IMR-90 (cell line): Measurements from ENCODE around the gene SH3GL2. TPM values are rescaled to one million over a fixed set of nuclear protein-coding genes. Genes with fewer than 3 reads are reported as not detected.

Experiments
- ATAC-seq: fragments of 200-7000 bp; cut with Tn5 transposase; 2 replicates; pipeline ENCODE4 v1.9.1; 2020; ENCODE audit warnings: low read depth, mild to moderate bottlenecking, moderate library complexity
- BruUV-seq: library from RNA; stranded (reverse); fragments of 400-500 nt; replicated peaks from 2 replicates; lab custom pipeline; 2021; lab: Mats Ljungman, UMichigan
- CTCF ChIA-PET: fragments of 300-600 bp; formaldehyde crosslinking; extraction: SDS; loops from one replicate; lab custom pipeline; 2021; ENCODE audit warnings: antibody characterized with exemption; lab: Yijun Ruan, JAX
- POLR2A ChIA-PET: fragments of 300-600 bp; sonication (Branson Sonifier 250); formaldehyde crosslinking; loops from one replicate; lab custom pipeline; 2022; ENCODE audit warnings: antibody characterized with exemption; ENCODE audit not compliant: unreplicated experiment; lab: Charles Lee
- DNase-seq: peaks from one replicate; pipeline ENCODE4 v3.0.0; 2013
- H2AFZ ChIP-seq: replicated peaks from 2 replicates; pipeline ENCODE3; 2013; ENCODE audit warnings: low read length, mild to moderate bottlenecking; ENCODE audit not compliant: poor library complexity
- H2AK5ac ChIP-seq: 2 replicates; pipeline ENCODE4 v1.6.1; 2013; ENCODE audit warnings: low read depth, low read length, inconsistent platforms
- H2AK9ac ChIP-seq: replicated peaks from 2 replicates; pipeline ENCODE3; 2013; ENCODE audit warnings: mild to moderate bottlenecking, low read depth, low read length, moderate library complexity; ENCODE audit not compliant: poor library complexity
- H2BK120ac ChIP-seq: 2 replicates; pipeline ENCODE4 v1.6.1; 2013; ENCODE audit warnings: low read depth, low read length, inconsistent platforms
- H2BK15ac ChIP-seq: 3 replicates; pipeline ENCODE4 v1.6.1; 2013; ENCODE audit warnings: low read depth, low read length, inconsistent platforms
- H2BK20ac ChIP-seq: 2 replicates; pipeline ENCODE4 v1.6.1; 2013; ENCODE audit warnings: low read depth, mild to moderate bottlenecking, inconsistent platforms, low read length, moderate library complexity
- H2BK5ac ChIP-seq: 2 replicates; pipeline ENCODE4 v1.6.1; 2013; ENCODE audit warnings: mild to moderate bottlenecking, low read depth, low read length, inconsistent platforms; ENCODE audit not compliant: poor library complexity, severe bottlenecking
- H3K14ac ChIP-seq: replicated peaks from 2 replicates; pipeline ENCODE4 v1.6.1; 2013; ENCODE audit warnings: low read depth, low read length, inconsistent platforms
- H3K18ac ChIP-seq: 2 replicates; pipeline ENCODE4 v1.6.1; 2013; ENCODE audit warnings: low read depth, low read length, control low read depth
- H3K23ac ChIP-seq: 2 replicates; pipeline ENCODE4 v1.6.1; 2013; ENCODE audit warnings: low read depth, low read length, inconsistent platforms
- H3K27ac ChIP-seq: 2 replicates; pipeline ENCODE4 v1.5.1; 2013; ENCODE audit warnings: mild to moderate bottlenecking, control low read depth, low read length; ENCODE audit not compliant: insufficient read depth
- H3K27me3 ChIP-seq: 2 replicates; pipeline ENCODE4 v1.6.1; 2013; ENCODE audit warnings: low read length; ENCODE audit not compliant: control insufficient read depth, insufficient read depth
- H3K36me3 ChIP-seq: 2 replicates; pipeline ENCODE4 v1.6.1; 2013; ENCODE audit warnings: low read length, mixed read lengths; ENCODE audit not compliant: control insufficient read depth, insufficient read depth
- H3K4ac ChIP-seq: 2 replicates; pipeline ENCODE4 v1.6.1; 2013; ENCODE audit warnings: low read depth, low read length, inconsistent platforms
- H3K4me1 ChIP-seq: 2 replicates; pipeline ENCODE4 v1.6.1; 2013; ENCODE audit warnings: low read length, mixed read lengths; ENCODE audit not compliant: control insufficient read depth, insufficient read depth
- H3K4me2 ChIP-seq: 2 replicates; pipeline ENCODE4 v1.6.1; 2013; ENCODE audit warnings: low read depth, mild to moderate bottlenecking, control low read depth, low read length, moderate library complexity
- H3K4me3 ChIP-seq: 2 replicates; pipeline ENCODE4 v1.5.1; 2013; ENCODE audit warnings: low read depth, mild to moderate bottlenecking, control low read depth, low read length, moderate library complexity; ENCODE audit not compliant: insufficient read depth
- H3K56ac ChIP-seq: 2 replicates; pipeline ENCODE4 v1.6.1; 2013; ENCODE audit warnings: low read length, inconsistent platforms; ENCODE audit not compliant: insufficient read depth; ENCODE audit errors: extremely low read depth
- H3K79me1 ChIP-seq, 2 experiments: 2 replicates each; pipeline ENCODE4 v1.6.1; 2013; ENCODE audit warnings: low read length in 2 of 2, inconsistent platforms in 1 of 2, low read depth in 1 of 2
- H3K9ac ChIP-seq: 2 replicates; pipeline ENCODE4 v1.6.1; 2013; ENCODE audit warnings: low read depth, low read length, control low read depth
- H3K9me1 ChIP-seq: 2 replicates; pipeline ENCODE4 v1.6.1; 2013; ENCODE audit warnings: low read length, inconsistent platforms; ENCODE audit not compliant: insufficient read depth
- H3K9me3 ChIP-seq: 2 replicates; pipeline ENCODE4 v1.6.1; 2013; ENCODE audit warnings: low read length; ENCODE audit not compliant: control insufficient read depth, insufficient read depth
- H4K20me1 ChIP-seq: 2 replicates; pipeline ENCODE4 v1.6.1; 2013; ENCODE audit warnings: low read length, inconsistent platforms; ENCODE audit not compliant: insufficient read depth
- H4K5ac ChIP-seq: 2 replicates; pipeline ENCODE4 v1.6.1; 2013; ENCODE audit warnings: mild to moderate bottlenecking, low read depth, low read length, control low read depth
- H4K8ac ChIP-seq, 2 experiments: 2 replicates each; pipeline ENCODE4 v1.6.1; 2013; ENCODE audit warnings: low read depth in 2 of 2, low read length in 2 of 2, control low read depth in 1 of 2, inconsistent platforms in 1 of 2
- H4K91ac ChIP-seq: 2 replicates; pipeline ENCODE4 v1.6.1; 2013; ENCODE audit warnings: low read depth, low read length, inconsistent platforms; ENCODE audit not compliant: insufficient read depth
- CEBPB ChIP-seq: IDR thresholded peaks from 2 replicates; pipeline ENCODE4 v1.6.1; 2012; ENCODE audit warnings: low read depth, low read length, improper control_type of control experiment
- MAFK ChIP-seq: IDR thresholded peaks from 2 replicates; pipeline ENCODE4 v1.6.1; 2012; ENCODE audit warnings: low read depth, low read length, improper control_type of control experiment
- MAZ ChIP-seq: IDR thresholded peaks from 2 replicates; pipeline ENCODE4 v1.6.1; 2012; ENCODE audit warnings: low read depth, mild to moderate bottlenecking, low read length, improper control_type of control experiment, moderate library complexity, borderline replicate concordance
- MXI1 ChIP-seq: IDR thresholded peaks from 2 replicates; pipeline ENCODE4 v1.6.1; 2012; ENCODE audit warnings: low read depth, mild to moderate bottlenecking, low read length, moderate library complexity, borderline replicate concordance
- RCOR1 ChIP-seq: IDR thresholded peaks from 2 replicates; pipeline ENCODE4 v1.6.1; 2012; ENCODE audit warnings: mild to moderate bottlenecking, low read length, improper control_type of control experiment; ENCODE audit not compliant: insufficient replicate concordance
- RFX5 ChIP-seq: IDR thresholded peaks from 2 replicates; pipeline ENCODE4 v1.8.0; 2012; ENCODE audit warnings: low read depth, mild to moderate bottlenecking, low read length, moderate library complexity
- SMC3 ChIP-seq: fragments of 150-350 bp; IDR thresholded peaks from 2 replicates; pipeline ENCODE4 v1.6.1; 2016; ENCODE audit warnings: low read depth, mild to moderate bottlenecking, antibody characterized with exemption, low read length, moderate library complexity
- WGBS, 2 experiments: methylation state at CpG; one replicate each; pipeline versions ENCODE4 v1.1.5 to v1.1.7; 2013; ENCODE audit warnings: missing lambda C conversion rate in 2 of 2; ENCODE audit not compliant: insufficient read length in 1 of 2; ENCODE audit errors: extremely low coverage in 2 of 2; 5-methylcytosine and 5-hydroxymethylcytosine counted together
- dilution Hi-C: fragments of 300-500 bp; cut with HindIII; formaldehyde crosslinking; loops from one replicate; pipeline ENCODE4 v1.14.3; 2018; ENCODE audit warnings: low sequenced_read_pairs; ENCODE audit not compliant: unreplicated experiment
- in situ Hi-C: fragments of 300-500 bp; cut with MboI; formaldehyde crosslinking; loops from 3 replicates; pipeline ENCODE4 v1.14.3; 2019; ENCODE audit warnings: low sequenced_read_pairs, inconsistent platforms, mixed read lengths
- intact Hi-C: fragments of 100-400 bp; cut with micrococcal nuclease; formaldehyde crosslinking; loops from 2 replicates; pipeline ENCODE4 v1.10.0; 2022
- polyA plus RNA-seq, 3 experiments: library from polyadenylated mRNA; depleted of rRNA; stranded (reverse); fragments of >200 nt; gene quantifications; 2 replicates each; pipeline ENCODE4 v1.2.3, GENCODE V29; 2012; ENCODE audit warnings: low replicate concordance in 1 of 3
- total RNA-seq: library from RNA; depleted of rRNA; stranded (reverse); fragments of >200 nt; gene quantifications from 2 replicates; pipeline ENCODE4 v1.2.3, GENCODE V29; 2012

The SH3GL2 gene
- total and polyA plus RNA-seq, 2 of the 4 experiments (the other 2 are of a cell fraction) = under 0.01 to 0.05 TPM

GRCh38 chr9:17772223-17772622 is 193.4 kb downstream of the SH3GL2 start:
- H3K56ac ChIP-seq = no peak overlapping the region
- no peaks in the 10 kb centered on the region for H3K9me3 ChIP-seq
- POLR2A ChIA-PET = no interaction called here
- ATAC-seq (no peak), DNase-seq (no peak)
- H2BK15ac ChIP-seq = no peak overlapping the region
- H3K9me1 ChIP-seq = no peaks in the 10 kb centered on the region
- no peak overlapping the region for H2AK9ac ChIP-seq
- H4K5ac ChIP-seq = no peak overlapping the region
- H4K20me1 ChIP-seq = no peaks in the 10 kb centered on the region
- H2AFZ ChIP-seq = no peak overlapping the region
- intact Hi-C loops = no loop called here
- H3K4me1 ChIP-seq = no peaks in the 10 kb centered on the region
- in situ Hi-C loops = no loop called here
- no peak overlapping the region for H3K14ac ChIP-seq
- H3K4me2 ChIP-seq = no peak overlapping the region
- no peak overlapping the region for H3K23ac ChIP-seq
- no peak overlapping the region for H4K91ac ChIP-seq
- H3K36me3 ChIP-seq = no peaks in the 10 kb centered on the region
- no peak overlapping the region for H3K4ac ChIP-seq
- H3K9ac ChIP-seq = no peak overlapping the region
- H3K4me3 ChIP-seq = no peak overlapping the region
- 40% methylated on average over 1 of the region's 3 CpGs; no CpG with 5 or more reads in 1 of the 2 experiments for WGBS, 2 experiments
- H2BK120ac ChIP-seq = no peak overlapping the region
- H3K27me3 ChIP-seq = no peaks in the 10 kb centered on the region
- no peak overlapping the region for H4K8ac ChIP-seq
- CTCF ChIA-PET = no interaction called here
- no peak overlapping the region for H3K27ac ChIP-seq
- no peak overlapping the region for H2AK5ac ChIP-seq
- H2BK5ac ChIP-seq = no peak overlapping the region
- dilution Hi-C loops = no loop called here
- TF ChIP-seq MAZ = no peak
- no peak for TF ChIP-seq RFX5
- TF ChIP-seq MXI1 = no peak
- no peak for TF ChIP-seq MAFK
- no peak for TF ChIP-seq SMC3
- peak; percentile 74 for TF ChIP-seq CEBPB
- TF ChIP-seq RCOR1 = no peak
- no peaks in the 10 kb centered on the region for H3K79me1 ChIP-seq
- H2BK20ac ChIP-seq = no peak overlapping the region
- H3K18ac ChIP-seq = no peak overlapping the region
- no TSS peak for BruUV-seq
